HUES6 (cell line): ENCODE measurements around the gene RCOR2.

Source experiments
- H3K27ac ChIP-seq: 2 replicates; pipeline ENCODE4 v1.7.0; 2013; ENCODE audit warnings: low read depth, mild to moderate bottlenecking, low read length, inconsistent platforms
- H3K27me3 ChIP-seq: 2 replicates; pipeline ENCODE4 v1.6.1; 2013; ENCODE audit warnings: low read length; ENCODE audit not compliant: control insufficient read depth, insufficient read depth
- H3K36me3 ChIP-seq: 2 replicates; pipeline ENCODE4 v1.6.1; 2013; ENCODE audit warnings: low read length; ENCODE audit not compliant: control insufficient read depth, insufficient read depth
- H3K4me1 ChIP-seq: 2 replicates; pipeline ENCODE4 v1.6.1; 2013; ENCODE audit warnings: low read length; ENCODE audit not compliant: control insufficient read depth, insufficient read depth
- H3K4me3 ChIP-seq: 2 replicates; pipeline ENCODE4 v1.5.1; 2013; ENCODE audit warnings: low read depth, low read length
- H3K9ac ChIP-seq: one replicate; pipeline ENCODE4 v1.6.1; 2013; ENCODE audit warnings: mild to moderate bottlenecking, low read length
- H3K9me3 ChIP-seq: 2 replicates; pipeline ENCODE4 v1.6.1; 2013; ENCODE audit warnings: low read depth, low read length; ENCODE audit not compliant: control insufficient read depth, insufficient read depth

RCOR2 gene

DNA sequence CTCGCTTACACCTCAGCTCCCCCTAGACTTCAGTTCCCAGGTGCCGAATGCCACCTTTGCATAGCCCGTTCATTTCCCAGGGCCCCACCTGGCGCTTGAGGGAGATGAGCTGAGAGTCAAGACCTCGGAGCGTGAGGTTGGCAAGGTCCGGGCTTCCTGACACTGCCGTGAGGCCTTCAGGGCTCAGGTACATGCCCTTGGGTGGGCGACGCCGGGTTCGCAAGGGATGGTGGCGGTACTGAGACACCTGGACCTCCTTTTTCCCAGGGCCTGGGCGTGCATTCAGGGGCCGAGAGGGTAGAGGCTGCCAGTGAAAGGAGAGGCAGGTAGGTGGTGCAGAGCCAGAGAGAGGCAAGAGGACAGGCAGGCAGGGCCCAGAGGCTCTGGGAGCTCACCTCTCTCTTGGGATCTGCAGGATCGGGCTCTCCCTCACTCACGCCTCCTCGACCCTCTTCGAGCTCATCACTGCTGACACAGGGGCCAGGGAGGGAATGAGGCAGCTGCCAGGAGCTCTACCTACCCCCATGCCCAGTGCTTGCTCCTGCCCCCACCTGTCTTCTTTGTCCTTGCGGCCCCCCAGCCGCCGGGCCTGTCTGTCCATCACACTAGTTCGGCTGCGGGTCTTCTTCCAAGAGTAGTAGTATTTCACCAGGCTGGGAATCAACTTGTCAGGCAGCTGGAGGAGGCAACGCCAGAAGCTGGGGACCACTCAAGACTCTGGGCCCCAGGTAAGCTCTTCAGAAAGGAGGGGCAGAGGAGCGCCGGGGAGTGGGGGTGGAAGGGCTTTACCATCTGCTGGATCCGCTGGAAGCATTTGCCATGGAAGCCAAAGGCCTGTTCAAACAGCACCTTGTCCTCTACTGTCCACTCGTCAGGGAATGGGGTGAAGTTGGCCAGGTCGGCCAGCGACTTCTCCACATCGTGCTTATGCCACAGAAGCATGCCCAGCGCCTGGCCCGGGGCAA lies 2.8 kb downstream of the RCOR2 start:
- Histone ChIP-seq H3K4me1 (peaks cover 36% of the 10 kb centered on the region), H3K9ac (no peak overlapping the region), H3K9me3 (no peaks in the 10 kb centered on the region), H3K27me3 (no peaks in the 10 kb centered on the region), H3K36me3 (peaks cover 27% of the 10 kb centered on the region), H3K4me3 (no peak overlapping the region; the same call in 1 of the 2 replicates), H3K27ac (no peak overlapping the region)

GRCh38 chr11:63912678-63913077 lies 4.3 kb downstream of the RCOR2 start:
- Histone ChIP-seq H3K27me3 (no peaks in the 10 kb centered on the region), H3K27ac (no peak overlapping the region), H3K4me3 (no peak overlapping the region), H3K36me3 (peaks cover 32% of the 10 kb centered on the region), H3K9me3 (no peaks in the 10 kb centered on the region), H3K9ac (no peak overlapping the region), H3K4me1 (peaks cover 41% of the 10 kb centered on the region)

- Histone ChIP-seq H3K36me3 (peaks cover 36% of the 10 kb centered on the region), H3K27me3 (no peaks in the 10 kb centered on the region), H3K4me3 (no peak overlapping the region), H3K27ac (no peak overlapping the region), H3K4me1 (peaks cover 49% of the 10 kb centered on the region), H3K9ac (no peak overlapping the region), H3K9me3 (no peaks in the 10 kb centered on the region)
Measured at GRCh38 chr11:63911876-63912275, 5.1 kb downstream of the RCOR2 start.

DNA sequence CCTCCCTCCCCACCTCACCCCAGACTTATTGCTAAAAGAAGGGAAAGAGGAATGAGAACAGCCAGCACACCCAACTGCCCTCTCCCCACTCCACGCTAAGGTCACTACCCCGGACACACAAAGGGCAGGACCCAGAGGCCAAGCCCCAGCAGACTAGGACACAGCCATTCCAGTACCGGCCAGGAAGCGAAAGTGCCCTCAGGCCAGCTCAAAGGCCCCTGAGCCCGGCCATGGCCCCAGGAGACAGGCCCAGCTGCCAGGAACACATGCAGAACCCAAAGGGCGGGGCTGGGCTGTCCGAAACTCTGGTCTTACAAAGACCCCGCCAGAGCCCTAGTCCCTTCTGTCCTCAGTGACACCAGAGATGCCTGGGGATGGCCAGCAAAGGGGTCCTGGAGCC lies 5.5 kb downstream of the RCOR2 start:
- H3K9ac ChIP-seq: no peak overlapping the region
- H3K36me3 ChIP-seq: peaks cover 38% of the 10 kb centered on the region
- no peaks in the 10 kb centered on the region for H3K27me3 ChIP-seq
- H3K27ac ChIP-seq: no peak overlapping the region
- no peak overlapping the region for H3K4me3 ChIP-seq
- peaks cover 51% of the 10 kb centered on the region for H3K4me1 ChIP-seq
- no peaks in the 10 kb centered on the region for H3K9me3 ChIP-seq

DNA sequence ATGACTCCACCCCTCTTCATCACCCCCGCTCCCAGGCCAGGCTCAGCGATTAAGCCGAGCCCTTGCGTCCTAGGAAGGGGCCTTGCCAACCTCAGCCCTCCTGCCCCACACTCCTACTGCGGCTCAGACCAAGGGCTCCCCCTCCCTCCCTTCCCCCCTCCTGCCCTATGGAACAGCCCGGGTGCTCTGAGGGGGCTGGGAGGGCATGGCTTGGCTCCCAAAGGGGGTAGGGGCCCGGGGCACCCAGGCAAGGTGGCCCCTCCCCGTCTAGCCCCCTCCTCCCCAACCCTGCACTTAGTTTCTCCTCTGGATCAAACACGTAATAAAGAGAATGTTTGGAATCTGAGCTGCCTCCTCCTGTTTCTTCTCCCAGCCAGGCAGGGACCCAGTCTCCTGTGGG lies 6.3 kb downstream of the RCOR2 start:
- peaks cover 43% of the 10 kb centered on the region for H3K36me3 ChIP-seq
- no peaks in the 10 kb centered on the region for H3K9me3 ChIP-seq
- no peak overlapping the region for H3K9ac ChIP-seq
- H3K27ac ChIP-seq: 0 out of 2 replicates have a peak overlapping the region, but pooled peaks have one; percentile 55
- peaks cover 51% of the 10 kb centered on the region for H3K4me1 ChIP-seq
- no peaks in the 10 kb centered on the region for H3K27me3 ChIP-seq
- no peak overlapping the region for H3K4me3 ChIP-seq

DNA sequence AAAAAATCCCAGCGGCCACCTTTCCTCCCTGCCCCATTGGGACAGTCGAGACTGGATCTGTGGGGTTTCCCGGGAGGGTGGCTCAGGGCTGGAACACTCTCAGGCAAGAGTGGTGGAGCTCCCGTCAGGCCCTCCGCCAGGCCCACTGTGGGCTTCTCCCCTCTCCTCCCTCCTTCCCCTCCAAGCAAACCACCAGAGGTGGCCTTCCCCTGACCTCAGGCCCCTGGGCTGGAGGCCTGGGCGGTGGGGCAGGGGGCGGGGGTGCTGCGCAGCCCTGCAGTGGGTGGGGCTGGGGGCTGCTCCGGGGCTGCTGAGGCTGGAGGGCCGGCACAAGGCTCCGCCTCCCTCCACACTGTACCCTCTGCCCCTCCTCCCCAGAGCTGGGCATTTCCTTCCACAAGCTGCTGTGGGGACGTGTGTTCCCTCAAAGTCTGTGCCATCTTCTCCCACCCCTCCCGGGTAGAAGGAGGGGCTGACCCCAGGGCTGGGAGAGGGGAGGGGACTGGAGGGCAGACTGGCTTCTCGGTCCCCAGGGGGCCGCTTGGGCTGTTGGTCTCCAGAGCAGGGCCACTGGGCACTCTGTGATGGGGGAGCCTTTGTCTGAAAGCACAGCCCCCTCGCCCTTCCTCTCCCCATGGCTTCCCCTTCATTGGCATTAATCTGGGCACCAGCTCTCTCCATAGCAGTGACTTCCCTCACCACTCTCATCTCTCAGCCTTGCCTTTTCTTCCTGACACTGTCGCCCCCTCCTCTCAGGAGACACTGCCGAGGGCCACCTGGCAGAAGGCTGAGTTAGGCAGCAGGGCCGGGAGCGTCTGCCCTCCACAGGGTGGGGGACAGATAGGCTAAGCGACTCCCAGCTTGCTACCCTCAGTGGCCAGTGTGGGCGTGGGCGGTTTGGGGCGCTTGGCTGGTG lies 7.1 kb downstream of the RCOR2 start:
- peak overlapping the region; percentile 9; the same call in 1 of the 2 replicates for H3K4me3 ChIP-seq
- H3K36me3 ChIP-seq: peaks cover 46% of the 10 kb centered on the region
- peaks cover 48% of the 10 kb centered on the region for H3K4me1 ChIP-seq
- no peaks in the 10 kb centered on the region for H3K27me3 ChIP-seq
- H3K9me3 ChIP-seq: no peaks in the 10 kb centered on the region
- no peak overlapping the region for H3K9ac ChIP-seq
- peak overlapping the region; percentile 46; the same call in 1 of the 2 replicates for H3K27ac ChIP-seq

DNA sequence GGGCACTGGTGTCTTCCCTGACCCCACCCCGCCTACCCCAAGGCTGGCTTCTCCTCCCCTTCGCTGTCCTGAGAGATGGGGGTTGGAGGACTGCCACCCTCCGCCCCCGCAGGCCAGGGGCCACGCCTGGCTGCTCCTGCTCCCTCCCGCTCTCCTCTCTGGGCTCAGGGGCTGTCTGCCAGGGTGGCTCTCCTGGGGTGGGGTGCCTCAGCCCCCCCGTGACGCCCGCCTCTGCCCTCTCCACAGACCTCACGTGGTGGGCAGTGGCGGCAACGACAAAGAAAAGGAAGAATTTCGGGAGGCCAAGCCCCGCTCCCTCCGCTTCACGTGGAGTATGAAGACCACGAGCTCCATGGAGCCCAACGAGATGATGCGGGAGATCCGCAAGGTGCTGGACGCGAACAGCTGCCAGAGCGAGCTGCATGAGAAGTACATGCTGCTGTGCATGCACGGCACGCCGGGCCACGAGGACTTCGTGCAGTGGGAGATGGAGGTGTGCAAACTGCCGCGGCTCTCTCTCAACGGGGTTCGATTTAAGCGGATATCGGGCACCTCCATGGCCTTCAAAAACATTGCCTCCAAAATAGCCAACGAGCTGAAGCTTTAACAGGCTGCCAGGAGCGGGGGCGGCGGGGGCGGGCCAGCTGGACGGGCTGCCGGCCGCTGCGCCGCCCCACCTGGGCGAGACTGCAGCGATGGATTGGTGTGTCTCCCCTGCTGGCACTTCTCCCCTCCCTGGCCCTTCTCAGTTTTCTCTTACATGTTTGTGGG lies 8.1 kb downstream of the RCOR2 start:
- Histone ChIP-seq H3K27ac (peak overlapping the region; percentile 46; the same call in 1 of the 2 replicates), H3K36me3 (peaks cover 46% of the 10 kb centered on the region), H3K4me3 (no peak overlapping the region)

DNA sequence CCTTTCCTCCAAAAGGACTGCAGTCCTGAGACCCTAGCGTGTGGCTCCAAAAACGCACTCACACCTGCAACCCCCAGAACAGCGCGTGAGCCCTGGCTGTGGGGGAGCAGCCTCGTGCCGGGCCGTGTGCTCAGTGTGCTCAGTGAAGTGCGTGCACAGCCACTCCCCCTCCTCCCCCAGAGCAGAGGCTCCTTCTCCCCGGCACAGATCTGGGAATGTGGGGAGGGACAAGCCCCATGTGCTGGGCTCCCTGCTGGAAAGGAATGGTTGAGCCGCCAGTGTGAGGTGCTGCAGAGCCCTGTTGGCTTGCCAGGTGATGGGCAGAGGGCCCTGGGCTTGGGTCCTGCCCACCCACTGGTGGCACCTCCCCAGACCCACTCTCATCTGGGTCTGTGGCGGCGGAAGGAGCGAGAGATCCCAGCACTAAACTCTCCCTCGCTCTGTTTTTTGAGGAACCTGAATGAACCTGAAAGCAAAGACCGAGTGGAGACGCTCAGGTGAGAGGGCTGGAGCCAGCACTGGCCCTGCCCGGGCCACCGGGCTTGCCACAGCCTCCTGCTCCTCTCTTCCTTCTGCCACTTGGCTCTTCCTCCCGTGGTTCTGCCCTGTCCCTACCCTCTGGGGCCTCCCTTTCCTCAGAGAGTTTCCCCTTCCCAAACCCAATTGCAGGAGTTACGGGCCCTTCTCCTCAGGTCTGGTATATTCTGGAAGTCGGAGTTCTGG lies 9.0 kb downstream of the RCOR2 start:
- H3K4me1 ChIP-seq: peaks cover 48% of the 10 kb centered on the region
- no peak overlapping the region for H3K9ac ChIP-seq
- H3K4me3 ChIP-seq: no peak overlapping the region
- H3K36me3 ChIP-seq: peaks cover 50% of the 10 kb centered on the region
- H3K27ac ChIP-seq: no peak overlapping the region
- no peaks in the 10 kb centered on the region for H3K9me3 ChIP-seq
- no peaks in the 10 kb centered on the region for H3K27me3 ChIP-seq

More for the DNA sequence above, 8.1 kb downstream of the RCOR2 start:
- Histone ChIP-seq H3K9ac (peak overlapping the region; percentile 40), H3K4me1 (peaks cover 48% of the 10 kb centered on the region), H3K27me3 (no peaks in the 10 kb centered on the region), H3K9me3 (no peaks in the 10 kb centered on the region)

DNA sequence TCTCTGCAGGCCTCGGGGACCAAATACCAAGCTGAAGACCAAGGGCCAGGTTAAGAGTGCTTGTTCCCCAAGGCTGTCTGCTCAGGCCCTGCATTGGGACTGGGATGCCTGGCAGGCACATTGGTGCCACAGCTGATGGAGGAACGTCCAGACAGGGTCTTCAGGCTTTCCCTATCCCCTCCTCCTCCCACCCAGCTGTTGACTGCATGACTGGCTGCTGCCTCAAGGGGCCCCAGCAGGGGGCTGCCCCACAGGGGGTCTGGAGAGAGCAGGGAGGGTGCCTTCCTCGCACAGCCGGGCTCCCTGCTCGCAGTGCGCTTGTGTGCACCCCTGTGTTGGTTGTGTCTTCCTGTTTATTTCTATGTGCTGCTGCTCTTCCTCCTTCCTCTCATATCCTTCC lies 9.9 kb downstream of the RCOR2 start:
- Histone ChIP-seq H3K27ac (peak overlapping the region; percentile 41; the same call in 1 of the 2 replicates), H3K36me3 (peaks cover 51% of the 10 kb centered on the region), H3K9ac (no peak overlapping the region), H3K4me3 (no peak overlapping the region), H3K4me1 (peaks cover 48% of the 10 kb centered on the region), H3K9me3 (no peaks in the 10 kb centered on the region), H3K27me3 (no peaks in the 10 kb centered on the region)

- no peak overlapping the region for H3K4me3 ChIP-seq
- peaks cover 55% of the 10 kb centered on the region for H3K36me3 ChIP-seq
- no peaks in the 10 kb centered on the region for H3K27me3 ChIP-seq
- peaks cover 47% of the 10 kb centered on the region for H3K4me1 ChIP-seq
- H3K9me3 ChIP-seq: no peaks in the 10 kb centered on the region
- H3K9ac ChIP-seq: no peak overlapping the region
- H3K27ac ChIP-seq: peak overlapping the region; percentile 41; the same call in 1 of the 2 replicates
Measured at GRCh38 chr11:63906585-63906984, 10.4 kb downstream of the RCOR2 start.
